Ascending aorta (tissue), 2 donors: ENCODE results near the gene IRF2BP2. TPM values are rescaled to one million over a fixed set of nuclear protein-coding genes. Genes with fewer than 3 reads are reported as not detected.

ENCODE experiments used
- DNase-seq, 2 donors: peaks; one replicate each; pipeline ENCODE4 v3.0.0-alpha.2; 2019; ENCODE audit warnings: low spot score in 2 of 2
- H3K27ac ChIP-seq, 2 donors: fragments of 200-600 bp; sonication (generic); one replicate each; pipeline ENCODE4 v1.5.1; 2016 to 2017; ENCODE audit warnings: mild to moderate bottlenecking in 1 of 2
- H3K27me3 ChIP-seq: fragments of 200-600 bp; sonication (generic); one replicate; pipeline ENCODE4 v1.5.1; 2017
- H3K36me3 ChIP-seq, 2 donors: fragments of 200-600 bp; sonication (generic); one replicate each; pipeline ENCODE4 v1.5.1; 2016
- H3K4me1 ChIP-seq, 2 donors: fragments of 200-600 bp; sonication (generic); one replicate each; pipeline ENCODE4 v1.5.1; 2016 to 2017; ENCODE audit warnings: mild to moderate bottlenecking in 1 of 2
- H3K4me3 ChIP-seq, 2 donors: fragments of 200-600 bp; sonication (generic); one replicate each; pipeline ENCODE4 v1.5.1; 2016 to 2017; ENCODE audit warnings: mild to moderate bottlenecking in 1 of 2
- H3K9me3 ChIP-seq, 2 donors: fragments of 200-600 bp; sonication (generic); one replicate each; pipeline ENCODE4 v1.5.1; 2016
- CTCF ChIP-seq, 3 experiments: fragments of 200-600 bp in 2 of 3; fragments of 450-650 bp in 1 of 3; sonication (generic) in 2 of 3; IDR thresholded peaks; one replicate each; pipeline ENCODE4 v1.5.1; 2016 to 2019; ENCODE audit warnings: antibody characterized with exemption in 3 of 3, mild to moderate bottlenecking in 1 of 3, moderate library complexity in 1 of 3
- intact Hi-C: fragments of 100-400 bp; cut with DNase I; formaldehyde crosslinking; loops from one replicate; pipeline ENCODE4 v1.15.1; 2023
- total RNA-seq: library from RNA; depleted of rRNA; stranded (reverse); fragments of >200 nt; gene quantifications from one replicate; pipeline ENCODE4 v1.1.0, GENCODE V29; 2016

Gene IRF2BP2
- total RNA-seq, 1 donor from 2014 or later = 80.0 TPM

- no peaks in the 10 kb centered on the region for H3K27me3 ChIP-seq
- H3K36me3 ChIP-seq = no peaks in the 10 kb centered on the region
- no peaks in the 10 kb centered on the region for H3K9me3 ChIP-seq
- intact Hi-C loops = no loop called here
- no peak overlapping the region for H3K27ac ChIP-seq
- no peak for TF ChIP-seq CTCF (IDR thresholded peaks at IDR 0.05)
- no peak overlapping the region for H3K4me3 ChIP-seq
- H3K4me1 ChIP-seq = no peaks in the 10 kb centered on the region
- DNase-seq = no peak
Observed at GRCh38 chr1:234645964-234646363, 36.0 kb upstream of the IRF2BP2 start.

GRCh38 chr1:234645474-234645953 is 35.5 kb upstream of the IRF2BP2 start:
- Histone ChIP-seq H3K4me3 (no peak overlapping the region), H3K27me3 (no peaks in the 10 kb centered on the region), H3K9me3 (no peaks in the 10 kb centered on the region), H3K36me3 (no peaks in the 10 kb centered on the region), H3K4me1 (no peaks in the 10 kb centered on the region), H3K27ac (no peak overlapping the region)
- no peak for DNase-seq
- intact Hi-C loops = no loop called here
- no peak for TF ChIP-seq CTCF (IDR thresholded peaks at IDR 0.05)

- H3K4me1 ChIP-seq = no peaks in the 10 kb centered on the region
- no peaks in the 10 kb centered on the region for H3K9me3 ChIP-seq
- intact Hi-C loops = no loop called here
- no peaks in the 10 kb centered on the region for H3K27me3 ChIP-seq
- DNase-seq = no peak
- no peak overlapping the region for H3K27ac ChIP-seq
- H3K36me3 ChIP-seq = no peaks in the 10 kb centered on the region
- H3K4me3 ChIP-seq = no peak overlapping the region
- no peak for TF ChIP-seq CTCF (IDR thresholded peaks at IDR 0.05)
Observed at GRCh38 chr1:234644928-234645327, 35.0 kb upstream of the IRF2BP2 start.

GRCh38 chr1:234643850-234644134 is 33.8 kb upstream of the IRF2BP2 start:
- no peaks in the 10 kb centered on the region for H3K36me3 ChIP-seq
- no peak overlapping the region for H3K4me3 ChIP-seq
- no peak for DNase-seq
- H3K27ac ChIP-seq = no peak overlapping the region
- intact Hi-C loops = no loop called here
- no peak for TF ChIP-seq CTCF (IDR thresholded peaks at IDR 0.05)
- H3K9me3 ChIP-seq = no peaks in the 10 kb centered on the region
- H3K4me1 ChIP-seq = no peaks in the 10 kb centered on the region
- H3K27me3 ChIP-seq = no peaks in the 10 kb centered on the region

- intact Hi-C loops = no loop called here
Observed at GRCh38 chr1:234643111-234643849, 33.3 kb upstream of the IRF2BP2 start.

More at GRCh38 chr1:234643111-234643849, 33.3 kb upstream of the IRF2BP2 start:
- no peak for TF ChIP-seq CTCF (IDR thresholded peaks at IDR 0.05)
- H3K9me3 ChIP-seq = no peaks in the 10 kb centered on the region
- no peak for DNase-seq
- H3K4me1 ChIP-seq = no peaks in the 10 kb centered on the region
- H3K4me3 ChIP-seq = no peak overlapping the region
- H3K27ac ChIP-seq = no peak overlapping the region
- no peaks in the 10 kb centered on the region for H3K27me3 ChIP-seq
- H3K36me3 ChIP-seq = no peaks in the 10 kb centered on the region
